HepG2 (cell line): ENCODE results near the gene P2RX6.

Experiments used
- E2F5 ChIP-seq: sonication (generic); formaldehyde crosslinking; conservative IDR thresholded peaks from 2 replicates; pipeline ENCODE4 v1.4.0; 2020; ENCODE audit warnings: missing genetic modification reagents
- HNF4A ChIP-seq: sonication (generic); formaldehyde crosslinking; IDR thresholded peaks from 2 replicates; pipeline ENCODE4 v1.4.0; 2020; ENCODE audit warnings: missing genetic modification reagents
- MED1 ChIP-seq: sonication (generic); formaldehyde crosslinking; IDR thresholded peaks from 2 replicates; pipeline ENCODE4 v1.4.0; 2020; ENCODE audit warnings: missing genetic modification reagents
- REST ChIP-seq, 2 experiments: IDR thresholded peaks; 2 replicates each; pipeline ENCODE4 v1.6.1; 2011 to 2012; ENCODE audit warnings: low read length in 2 of 2, borderline replicate concordance in 1 of 2, low read depth in 1 of 2, mild to moderate bottlenecking in 1 of 2, moderate library complexity in 1 of 2
- SMARCE1 ChIP-seq: fragments of 450-650 bp; IDR thresholded peaks from 2 replicates; pipeline ENCODE4 v1.6.1; 2017; ENCODE audit warnings: borderline replicate concordance
- SMC3 ChIP-seq: IDR thresholded peaks from 2 replicates; pipeline ENCODE4 v1.6.1; 2011; ENCODE audit warnings: low read length, improper control_type of control experiment
- SP4 ChIP-seq: sonication (generic); formaldehyde crosslinking; IDR thresholded peaks from 2 replicates; pipeline ENCODE4 v1.8.1; 2023; ENCODE audit warnings: mild to moderate bottlenecking, missing genetic modification reagents
- ZBTB7B ChIP-seq: sonication (generic); formaldehyde crosslinking; IDR thresholded peaks from 2 replicates; pipeline ENCODE4 v1.4.0; 2020; ENCODE audit warnings: missing genetic modification reagents

GRCh38 chr22:20994902-20995241 is 20.1 kb upstream of the P2RX6 start:
- TF ChIP-seq MED1 (CRISPR knock-in tag) (no peak), HNF4A (no peak), SMARCE1 (no peak), SP4 (CRISPR knock-in tag) (no peak), REST (IDR thresholded peaks at IDR 0.05; ENCODE audit: borderline replicate concordance in 1 of 2, low read depth in 1 of 2, low read length in 2 of 2) (no peak), ZBTB7B (CRISPR knock-in tag) (no peak), E2F5 (CRISPR knock-in tag) (no peak), SMC3 (no peak)
